ENCODE data around the gene SHKBP1.
"Not testable (repeated sequence)": the region's sequence is repeated elsewhere in the genome, so short reads cannot be mapped to it uniquely, and the experiment has no call there.

SHKBP1 gene

GRCh38 chr19:40585241-40585981, 8.7 kb downstream of the SHKBP1 start:
- no peak for DNase-seq

- DNase-seq, result no peak
Measured at GRCh38 chr19:40585982-40586422, 9.3 kb downstream of the SHKBP1 start.

GRCh38 chr19:40586611-40587010, 9.9 kb downstream of the SHKBP1 start:
- DNase-seq, result no peak

GRCh38 chr19:40588110-40588854, 11.6 kb downstream of the SHKBP1 start:
- no peak for DNase-seq

DNA sequence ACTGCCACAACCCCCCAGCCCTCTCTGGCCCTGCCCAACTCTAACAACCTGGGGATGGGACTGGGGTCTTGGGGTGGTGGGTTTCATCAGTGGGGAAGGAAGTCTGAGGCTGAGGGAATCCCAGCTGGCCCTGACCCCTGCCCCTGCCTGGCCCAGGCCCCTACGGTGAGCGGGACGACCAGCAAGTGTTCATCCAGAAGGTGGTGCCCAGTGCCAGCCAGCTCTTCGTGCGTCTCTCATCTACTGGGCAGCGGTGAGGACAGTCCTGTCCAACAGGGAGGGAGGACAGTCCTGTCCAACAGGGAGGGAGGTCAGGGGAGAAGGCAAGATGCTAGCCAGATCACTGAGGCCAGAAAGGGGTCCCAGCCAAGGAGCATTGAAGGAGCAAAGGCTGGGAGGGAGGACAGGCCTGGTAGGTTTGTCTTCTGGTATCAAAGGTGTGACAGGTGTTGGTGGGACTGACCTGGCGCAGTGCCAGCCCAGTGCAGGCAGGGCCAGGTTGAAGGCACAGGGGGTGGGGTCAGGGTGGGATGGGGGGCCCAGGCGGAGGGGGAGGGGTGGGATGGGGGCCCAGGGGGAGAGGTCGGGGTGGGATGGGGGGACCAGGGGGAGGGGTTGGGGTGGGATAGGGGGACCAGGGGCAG, 12.4 kb downstream of the SHKBP1 start:
- no peak for DNase-seq

- DNase-seq, result no peak
Measured at GRCh38 chr19:40589591-40590429, 13.1 kb downstream of the SHKBP1 start.

- no peak for DNase-seq
Measured at GRCh38 chr19:40590464-40591265, 14.0 kb downstream of the SHKBP1 start.

GRCh38 chr19:40591724-40592123, 15.1 kb downstream of the SHKBP1 start:
- DNase-seq, result not testable (repeated sequence)

DNA sequence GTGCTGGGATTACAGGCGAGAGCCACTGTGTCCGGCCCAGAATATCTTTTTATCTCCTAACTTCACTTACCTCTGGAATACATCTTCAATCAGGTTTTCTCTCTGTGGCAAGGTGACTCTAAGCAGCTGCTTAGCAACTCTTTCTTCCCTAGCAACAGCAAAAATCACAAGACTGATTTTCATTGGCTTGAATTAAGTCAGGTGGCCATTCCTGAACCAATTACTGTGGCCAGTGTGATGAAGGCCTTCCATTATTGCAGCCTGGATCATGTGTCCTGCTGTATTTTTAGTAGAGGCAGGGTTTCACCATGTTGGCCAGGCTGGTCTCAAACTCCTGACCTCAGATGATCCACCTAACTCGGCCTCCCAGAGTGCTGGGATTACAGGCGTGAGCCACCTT, 15.5 kb downstream of the SHKBP1 start:
- DNase-seq, result no peak

DNA sequence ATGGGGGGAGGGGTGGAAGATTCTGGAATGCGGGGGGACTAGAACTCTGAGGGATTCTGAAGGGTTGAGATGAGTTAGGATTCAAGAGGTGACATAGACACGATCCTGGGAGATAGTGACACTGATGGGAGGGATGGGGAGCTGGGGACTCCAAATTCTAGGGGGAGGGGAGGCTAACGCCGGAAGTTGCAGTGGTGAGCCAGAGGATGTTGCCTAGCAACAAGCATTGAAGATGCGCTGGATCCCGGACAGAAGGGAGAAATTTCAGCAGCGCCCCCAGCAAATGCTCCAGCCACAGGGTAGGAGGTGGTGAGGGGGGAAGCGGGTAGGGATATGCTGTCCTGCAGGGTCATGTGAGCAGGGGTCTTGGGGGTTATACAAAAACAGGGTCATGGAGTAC, 17.6 kb downstream of the SHKBP1 start:
- no peak for DNase-seq

GRCh38 chr19:40594657-40595091, 18.0 kb downstream of the SHKBP1 start:
- DNase-seq, result no peak

- no peak for DNase-seq
Measured at GRCh38 chr19:40596608-40597328, 20.1 kb downstream of the SHKBP1 start.

GRCh38 chr19:40597329-40597838, 20.7 kb downstream of the SHKBP1 start:
- DNase-seq, result no peak

GRCh38 chr19:40598121-40598917, 21.6 kb downstream of the SHKBP1 start:
- DNase-seq, result peak; percentile 70

GRCh38 chr19:40598918-40599307, 22.2 kb downstream of the SHKBP1 start:
- DNase-seq, result no peak

GRCh38 chr19:40599331-40599901, 22.7 kb downstream of the SHKBP1 start:
- no peak for DNase-seq

DNA sequence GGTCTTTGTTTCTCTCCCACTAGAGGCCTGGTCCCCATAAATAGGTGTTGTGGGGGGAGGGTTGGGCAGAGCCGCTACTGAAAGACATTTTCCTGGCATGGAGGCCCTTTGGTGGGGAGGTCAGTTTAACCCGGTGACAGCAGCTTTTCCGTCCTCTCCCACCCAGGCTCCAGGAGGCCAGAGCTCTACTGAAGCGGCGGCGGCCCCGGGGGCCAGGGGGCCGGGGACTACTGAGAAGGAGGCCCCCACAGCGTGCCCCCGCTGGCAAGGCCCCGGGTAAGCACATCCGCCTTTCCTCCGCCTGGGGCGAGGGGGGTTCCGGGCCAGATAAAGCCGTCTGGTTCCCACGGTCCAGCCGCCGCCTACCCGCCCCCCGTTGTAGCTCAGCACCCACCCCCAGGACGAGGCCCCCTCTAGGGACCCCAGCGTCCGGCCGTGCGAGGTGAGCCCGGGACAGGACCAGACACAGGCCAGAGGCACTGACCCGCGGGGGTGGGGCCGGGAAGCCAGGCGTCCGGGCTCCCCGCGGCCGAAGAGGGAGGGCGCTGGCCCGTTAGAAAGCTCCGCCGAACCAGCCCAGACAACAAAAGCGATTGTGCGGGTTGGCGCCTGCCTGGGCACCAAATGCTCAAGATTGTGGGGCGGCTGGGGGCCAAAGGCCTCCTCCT, 23.4 kb downstream of the SHKBP1 start:
- DNase-seq, result no peak

DNA sequence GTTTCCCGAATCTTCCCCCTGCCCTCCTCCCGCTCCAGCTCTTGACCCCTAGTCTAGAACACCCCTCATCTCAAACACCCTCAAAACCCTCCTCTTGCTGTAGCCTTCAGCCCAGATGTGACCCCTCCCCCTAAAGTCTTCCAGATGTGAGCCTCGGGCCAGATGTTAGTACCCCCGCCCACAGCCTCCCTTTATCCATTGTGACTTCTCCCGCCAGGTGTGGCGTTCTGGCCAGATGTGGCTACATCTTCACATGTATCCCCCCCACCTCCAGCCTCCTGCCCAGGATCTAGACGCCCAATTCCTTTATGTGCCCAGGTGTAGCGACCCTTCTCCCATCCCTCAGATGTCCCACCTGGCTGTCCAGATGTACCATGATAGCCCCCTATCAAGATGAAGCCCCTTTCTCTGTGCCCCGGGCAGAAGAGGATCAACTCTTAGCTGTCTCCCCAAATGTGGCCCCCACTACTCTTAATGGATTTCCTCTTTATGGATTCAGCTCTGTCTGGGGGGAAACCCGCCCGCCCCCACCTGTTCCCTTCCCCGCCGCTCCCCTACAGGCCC, 24.0 kb downstream of the SHKBP1 start:
- no peak for DNase-seq
